ENCODE data around the gene BEND3. TPM values are rescaled to one million over a fixed set of nuclear protein-coding genes. Genes with fewer than 3 reads are reported as not detected.

The BEND3 gene
- total and polyA plus RNA-seq, 9 of the 15 experiments (the other 6 are each of a cell fraction or from before 2014, with no cell fraction given) = 0.64 to 8.4 (median 3.3) TPM

GRCh38 chr6:107125771-107126170 lies 10.5 kb upstream of the BEND3 start (continued):
- TF ChIP-seq GTF3C2 (IDR thresholded peaks at IDR 0.05; ENCODE audit: borderline replicate concordance, extremely low read depth, insufficient read length) (no peak), ASH1L (IDR thresholded peaks at IDR 0.05; ENCODE audit: borderline replicate concordance, low read depth, partially characterized antibody) (no peak), CBFA2T3 (IDR thresholded peaks at IDR 0.05) (no peak)

- H3K27ac ChIP-seq (ENCODE audit: extremely low read depth, low read depth, low read length) = no peak overlapping the region
- ChIA-PET CTCF (ENCODE audit: low intra/inter-chr PET ratio) (no interaction called here), POLR2A (interaction anchor here (1.3 kb wide), 1 partner anchor 9 kb away, joined by 4 read pairs; no protein-coding TSS in a partner anchor)
- H3K9me3 ChIP-seq (replicated peaks; ENCODE audit: control insufficient read depth, insufficient read depth, low read depth, low read length) = no peaks in the 10 kb centered on the region
- DNase-seq (ENCODE audit: extremely low read depth in 1 of 4, low spot score in 3 of 4) = no peak
- peaks cover 12 to 17% of the 10 kb centered on the region in 2 experiments; a peak in 4 of 5 replicates for H3K4me1 ChIP-seq (replicated peaks in 1 of 2; ENCODE audit: control insufficient read depth in 2 of 2, insufficient read depth in 2 of 2, low read length in 2 of 2)
- H2AFZ ChIP-seq (ENCODE audit: low read depth, low read length) = 0 out of 2 replicates have a peak overlapping the region, but pooled peaks have one; percentile 22
- intact Hi-C loops (cut with micrococcal nuclease) = no loop called here
- no peak overlapping the region for H3K9ac ChIP-seq (ENCODE audit: insufficient read depth in 1 of 2, low read depth in 2 of 2, low read length in 2 of 2)
- no peak overlapping the region for H3K4me3 ChIP-seq
- peak; percentile 19; the same call in 1 of the 3 replicates for ATAC-seq
- FAIRE-seq = no peak
- in situ Hi-C loops (cut with MboI) = no loop called here
- no peaks in the 10 kb centered on the region for H3K79me2 ChIP-seq (ENCODE audit: control insufficient read depth, insufficient read depth, low read length)
- no peaks in the 10 kb centered on the region for H4K20me1 ChIP-seq (replicated peaks; ENCODE audit: control insufficient read depth, insufficient read depth, low read length)
- H3K27me3 ChIP-seq (ENCODE audit: control insufficient read depth in 2 of 2, insufficient read depth in 2 of 2, low read length in 2 of 2) = no peaks in the 10 kb centered on the region
- no peaks in the 10 kb centered on the region for H3K36me3 ChIP-seq (ENCODE audit: control insufficient read depth, insufficient read depth, low read length)
- BruUV-seq (replicated peaks) = no TSS peak
- no peaks in the 10 kb centered on the region for H3K9me1 ChIP-seq (ENCODE audit: control insufficient read depth, insufficient read depth, low read length)
- H3K4me2 ChIP-seq (ENCODE audit: insufficient read depth, low read length) = no peak overlapping the region
- WGBS (ENCODE audit: insufficient coverage, low coverage, missing lambda C conversion rate) = 26% methylated on average over 4 of the region's 4 CpGs
- TF ChIP-seq ZNF707 (CRISPR knock-in tag; conservative IDR thresholded peaks at IDR 0.05) (no peak), NR2F6 (CRISPR knock-in tag; IDR thresholded peaks at IDR 0.05) (no peak), HNRNPH1 (optimal IDR thresholded peaks at IDR 0.05; ENCODE audit: low read depth, low read length) (no peak), PHF20 (IDR thresholded peaks at IDR 0.05; ENCODE audit: partially characterized antibody) (no peak), PML (IDR thresholded peaks at IDR 0.05; ENCODE audit: low read length) (no peak), ZNF41 (CRISPR knock-in tag; conservative IDR thresholded peaks at IDR 0.05) (no peak), REST (IDR thresholded peaks at IDR 0.05; ENCODE audit: borderline replicate concordance) (no peak), REST (CRISPR knock-in tag; IDR thresholded peaks at IDR 0.05; ENCODE audit: low read depth) (no peak), ZNF77 (CRISPR knock-in tag; IDR thresholded peaks at IDR 0.05) (no peak)
Observed at GRCh38 chr6:107124934-107125348, 9.6 kb upstream of the BEND3 start.
